NCI-H1694 (cell line): ENCODE measurements around the gene ZNF622.
A peak's percentile ranks its signal among the peaks of the same experiment; 100 is the strongest.

Experiments
- DNase-seq: peaks from one replicate; lab custom pipeline; 2025; lab: John Stamatoyannopoulos, UW

Gene ZNF622

DNA sequence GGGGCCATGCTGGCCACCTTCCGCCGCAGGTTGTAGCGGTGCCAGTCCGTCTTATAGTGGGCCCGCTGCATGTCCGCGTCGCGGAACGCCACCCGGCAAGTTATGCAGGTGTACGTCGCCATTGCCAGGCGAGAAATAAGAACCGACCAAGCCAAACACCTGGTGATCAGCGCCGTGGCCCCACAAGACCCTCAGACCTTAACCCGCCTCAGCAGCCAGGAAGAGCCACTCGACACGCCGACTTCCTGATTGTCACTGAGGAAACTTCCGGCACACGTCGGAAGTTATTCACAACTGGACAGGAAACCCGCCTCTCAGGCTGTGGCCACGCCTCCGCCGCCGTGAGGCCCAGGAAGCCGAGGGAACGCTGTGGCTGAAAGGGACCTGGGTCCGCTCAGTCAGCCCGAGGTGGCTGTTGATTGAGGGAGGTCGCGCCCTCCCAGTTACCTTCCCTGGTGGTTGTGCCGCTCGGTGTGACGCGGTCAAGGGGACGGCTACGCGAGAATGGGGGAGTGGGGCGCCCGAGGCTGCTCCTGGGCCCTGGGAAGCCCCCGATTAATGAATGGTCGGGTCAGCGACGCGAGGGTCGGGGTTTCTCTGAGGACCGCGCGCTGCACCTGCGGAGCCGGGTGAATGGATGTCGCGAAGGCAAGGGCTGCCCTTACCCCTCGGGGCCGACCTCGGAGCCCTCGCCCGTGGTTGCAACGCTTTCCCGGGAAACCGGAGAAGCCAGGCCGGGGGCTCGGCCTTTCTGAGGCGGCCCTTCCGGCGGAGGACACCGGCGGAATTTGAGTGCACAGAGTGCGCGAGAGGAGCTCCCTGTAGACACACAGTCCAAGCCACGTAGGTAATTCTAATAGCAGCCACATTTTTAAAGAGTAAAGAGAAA is at the start of gene ZNF622:
Gene ZNF622 (minus strand): TSS at position 257 of the 889 bp plus-strand sequence. CDS start 135 bp downstream, at position 122.
- peak; percentile 91 for DNase-seq

DNA sequence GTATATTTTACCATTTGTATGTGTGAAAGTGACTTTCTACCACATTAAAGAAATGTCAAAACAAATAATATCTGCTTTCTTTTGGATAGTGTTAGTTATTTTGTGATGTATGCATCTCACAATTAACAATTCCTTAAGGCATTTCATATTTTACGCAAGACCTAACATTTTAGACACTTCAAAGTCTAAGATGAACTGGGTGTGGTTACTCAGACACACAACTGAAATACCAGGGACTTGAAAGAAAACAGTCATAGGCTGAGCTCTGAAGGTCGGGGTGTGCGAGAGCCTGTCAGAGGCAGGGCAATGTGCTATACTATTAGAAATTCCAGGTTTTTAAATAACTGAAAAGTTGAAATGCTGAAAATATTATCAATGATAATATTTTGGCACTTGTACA is 44.5 kb upstream of the ZNF622 start:
- DNase-seq, result no peak

GRCh38 chr5:16508730-16509531 is 43.3 kb upstream of the ZNF622 start:
- no peak for DNase-seq

GRCh38 chr5:16507716-16508115 is 42.1 kb upstream of the ZNF622 start:
- no peak for DNase-seq

- DNase-seq, result no peak
Observed at GRCh38 chr5:16505904-16506303, 40.3 kb upstream of the ZNF622 start.

GRCh38 chr5:16505140-16505891 is 39.7 kb upstream of the ZNF622 start:
- DNase-seq, result no peak

GRCh38 chr5:16504571-16504970 is 39.0 kb upstream of the ZNF622 start:
- DNase-seq, result no peak

DNA sequence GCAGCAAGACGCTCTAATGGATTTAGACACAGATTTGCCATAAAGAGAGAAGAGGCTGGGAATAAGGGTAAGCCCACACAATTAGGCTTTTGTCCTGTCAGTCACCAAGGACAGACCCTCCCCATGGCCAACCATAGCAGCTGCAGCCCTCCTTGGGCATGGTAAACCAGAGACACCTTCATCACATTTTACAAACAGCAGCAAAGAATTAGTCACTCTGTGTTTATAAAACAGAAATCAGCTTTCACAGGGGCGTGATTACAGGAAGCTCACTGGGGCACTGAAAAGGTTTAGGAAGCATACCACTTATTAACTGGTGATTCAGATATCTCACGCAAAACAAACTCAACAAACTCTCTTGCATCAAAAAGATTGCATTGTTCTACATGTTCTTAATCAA is 37.3 kb upstream of the ZNF622 start:
- no peak for DNase-seq

- DNase-seq, result no peak
Observed at GRCh38 chr5:16500024-16500423, 34.4 kb upstream of the ZNF622 start.

DNA sequence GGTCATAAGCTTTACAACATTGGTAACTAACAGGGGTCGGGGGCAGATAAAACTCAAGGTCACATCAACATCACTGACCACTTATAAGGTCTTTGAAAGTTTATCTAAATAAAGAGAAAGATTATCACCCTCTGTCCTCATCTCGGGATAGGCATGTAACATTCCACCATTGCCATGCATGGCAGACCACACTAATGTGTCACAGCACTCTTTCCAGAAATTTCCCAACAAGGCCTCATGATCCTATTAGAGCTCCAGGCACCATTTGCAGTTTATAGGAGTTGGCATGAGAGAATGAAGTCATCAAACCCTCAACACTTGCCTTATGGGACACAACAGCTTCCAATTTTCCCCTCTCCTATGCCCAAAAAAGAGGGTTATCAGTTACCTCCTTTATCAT is 31.9 kb upstream of the ZNF622 start:
- no peak for DNase-seq

DNA sequence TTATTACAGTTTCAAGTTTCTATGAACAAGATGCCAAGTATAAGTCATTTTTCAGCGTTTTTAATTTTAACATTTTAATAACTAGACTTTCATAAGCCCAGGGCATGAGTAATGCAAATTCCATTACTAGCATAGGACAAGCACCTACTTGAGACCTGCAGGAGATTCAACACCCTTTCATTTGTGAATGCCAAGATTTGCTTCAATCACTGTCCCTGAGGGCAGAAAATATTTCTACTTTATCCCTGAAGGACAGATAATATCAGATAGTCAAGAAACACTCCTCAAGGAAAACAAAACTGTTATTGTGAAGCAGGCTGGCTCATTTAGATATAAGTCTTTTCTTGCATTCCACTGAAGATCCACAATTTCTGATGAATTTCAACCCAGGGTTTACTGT is 27.7 kb upstream of the ZNF622 start:
- no peak for DNase-seq

DNA sequence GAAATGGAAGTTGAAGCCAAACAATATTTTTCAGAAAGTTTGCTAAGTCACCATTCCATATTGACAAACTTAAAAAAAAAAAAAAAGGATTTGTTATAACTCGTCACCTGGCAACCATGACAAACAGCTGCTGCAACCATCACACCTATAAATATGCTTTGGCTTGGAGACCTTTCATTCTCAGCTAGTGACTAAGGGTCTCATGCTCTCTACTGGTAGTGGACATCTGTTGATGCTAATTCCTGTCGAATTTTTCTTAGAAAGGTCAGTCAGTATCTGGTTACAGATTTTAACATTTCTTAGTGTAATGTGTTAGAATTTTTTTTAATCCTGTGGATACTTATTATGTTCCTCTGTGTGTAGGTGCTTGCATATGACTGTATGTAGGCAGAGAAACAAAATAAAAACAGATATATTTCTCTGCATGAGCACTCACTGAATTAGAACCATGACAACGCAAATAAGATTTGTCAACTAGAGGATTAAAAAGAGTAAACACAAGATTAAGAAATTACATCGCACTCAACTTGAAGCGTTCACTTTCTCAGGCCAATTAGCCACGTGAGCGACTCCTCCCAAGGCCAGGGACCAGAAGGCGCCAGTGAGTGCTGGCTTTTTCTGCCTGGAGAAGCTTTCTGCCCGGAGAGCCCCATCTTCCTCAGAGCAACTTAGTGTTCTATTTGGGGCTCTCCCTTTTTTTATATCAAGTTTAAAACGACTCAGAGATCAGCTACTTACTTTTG is 27.0 kb upstream of the ZNF622 start:
- DNase-seq, result no peak

DNA sequence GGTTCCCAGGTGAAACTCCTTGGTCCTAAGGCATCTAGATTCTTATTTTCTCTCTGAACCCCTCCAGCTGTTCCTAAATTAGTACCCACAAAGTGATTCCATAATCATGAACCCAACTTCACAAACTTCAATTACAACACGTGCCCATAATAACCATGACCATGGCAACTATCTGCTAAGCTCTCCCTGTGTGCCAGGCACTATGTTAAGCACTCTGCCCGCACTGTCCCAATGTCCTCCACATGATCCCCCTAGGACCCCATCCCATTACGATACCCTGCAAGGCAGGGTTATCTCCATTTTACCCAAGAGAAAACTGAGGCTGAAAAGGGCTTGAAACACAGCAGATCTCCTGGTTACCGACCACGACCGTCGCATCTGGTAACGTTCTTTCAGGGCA is 25.3 kb upstream of the ZNF622 start:
- DNase-seq, result no peak

- peak; percentile 60 for DNase-seq
Observed at GRCh38 chr5:16489322-16489791, 23.8 kb upstream of the ZNF622 start.

- no peak for DNase-seq
Observed at GRCh38 chr5:16487456-16487855, 21.9 kb upstream of the ZNF622 start.

GRCh38 chr5:16486711-16487111 is 21.1 kb upstream of the ZNF622 start:
- DNase-seq, result no peak

DNA sequence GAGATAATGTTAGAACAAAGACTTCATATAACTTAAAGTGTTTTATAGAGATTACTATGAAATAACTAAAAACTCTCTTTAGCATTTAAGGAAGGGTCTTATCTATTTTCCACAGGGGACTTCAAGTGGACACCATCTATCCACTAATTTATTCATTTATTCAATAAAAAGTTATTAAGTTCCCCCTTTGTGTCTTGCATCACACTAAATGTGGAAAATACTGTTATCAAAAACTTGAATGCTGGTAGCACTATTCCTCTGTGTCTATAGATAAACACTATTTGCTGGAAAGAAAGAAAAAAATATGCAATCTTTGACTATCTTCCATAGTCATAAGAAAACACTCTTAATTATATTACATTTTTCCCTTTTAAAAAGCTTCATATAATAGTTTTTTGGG is 20.1 kb upstream of the ZNF622 start:
- no peak for DNase-seq

- no peak for DNase-seq
Observed at GRCh38 chr5:16484081-16484480, 18.5 kb upstream of the ZNF622 start.

- no peak for DNase-seq
Observed at GRCh38 chr5:16483361-16483760, 17.8 kb upstream of the ZNF622 start.

DNA sequence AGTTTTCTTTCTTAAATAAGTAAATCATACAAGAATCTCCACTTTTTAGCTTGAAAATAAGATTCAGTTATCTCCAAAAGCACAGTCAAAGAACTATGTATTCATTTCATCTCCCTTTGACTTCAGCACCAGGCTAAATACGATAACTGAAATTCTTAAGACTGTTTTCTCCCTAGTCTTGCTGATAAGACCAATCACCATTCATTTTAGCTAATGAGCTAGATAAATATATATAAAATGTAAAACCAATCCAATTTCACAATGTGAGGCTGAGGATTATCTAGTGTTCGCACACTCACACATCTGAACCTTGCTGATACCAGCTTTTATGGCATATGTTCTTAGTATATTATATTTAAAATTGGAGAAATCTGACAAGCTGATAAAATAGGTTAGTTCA is 17.3 kb upstream of the ZNF622 start:
- no peak for DNase-seq

DNA sequence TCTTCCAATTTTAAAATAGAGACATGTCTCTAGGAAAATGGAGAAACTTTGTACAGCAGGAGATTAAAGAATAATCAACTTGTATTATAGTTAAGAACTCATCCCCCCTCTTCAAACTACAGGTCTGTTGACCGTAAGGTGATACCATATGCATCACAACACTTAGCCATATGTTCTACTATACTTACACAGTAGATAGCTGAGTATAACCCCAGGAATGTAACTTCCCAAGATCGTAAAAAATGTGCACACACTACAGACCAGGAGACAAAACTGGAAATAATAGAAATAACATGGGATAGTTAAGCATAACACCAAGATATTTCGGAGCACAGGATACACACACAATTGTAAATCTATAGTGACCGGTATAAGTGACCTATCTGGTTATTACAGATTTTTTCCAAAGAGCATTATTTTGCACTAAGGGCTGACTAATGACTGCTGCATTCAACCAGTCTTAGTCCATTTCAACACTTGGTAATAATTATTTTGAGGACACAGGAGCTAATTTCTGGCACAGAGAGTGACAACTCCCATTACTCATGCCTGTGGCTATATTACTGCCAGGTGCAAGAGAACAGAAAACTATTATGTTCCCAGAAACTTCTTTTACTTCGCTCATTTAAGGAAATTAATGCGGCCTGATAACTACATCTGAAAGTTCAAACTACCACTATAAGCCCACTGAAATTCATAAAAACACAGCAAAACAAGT is 15.4 kb upstream of the ZNF622 start:
- DNase-seq, result no peak
